Measurements from ENCODE around the gene FUNDC2. TPM values are rescaled to one million over a fixed set of nuclear protein-coding genes. Genes with fewer than 3 reads are reported as not detected.

FUNDC2 gene
- total and polyA plus RNA-seq, 2 of the 13 experiments (the other 11 are each of a cell fraction or from before 2014, with no cell fraction given) = 65.3 to 109 TPM

- no peak for TF ChIP-seq TEF (CRISPR knock-in tag; IDR thresholded peaks at IDR 0.05)
- no peak for TF ChIP-seq ZNF737 (CRISPR knock-in tag; IDR thresholded peaks at IDR 0.05; ENCODE audit: borderline replicate concordance)
- TF ChIP-seq HOXA7 (CRISPR knock-in tag; IDR thresholded peaks at IDR 0.05) = no peak
Measured at GRCh38 chrX:155048977-155049619, 22.5 kb downstream of the FUNDC2 start (continued).

GRCh38 chrX:155052738-155053498 lies 26.3 kb downstream of the FUNDC2 start:
- ChIA-PET POLR2A (no interaction called here), CTCF (ENCODE audit: low intra/inter-chr PET ratio, low total read pairs) (no interaction called here)
- Histone ChIP-seq H3K79me2 (ENCODE audit: insufficient read depth, low read length) (no peaks in the 10 kb centered on the region), H3K4me1 (ENCODE audit: insufficient read depth, low read length) (peaks cover 12% of the 10 kb centered on the region), H3K27ac (ENCODE audit: extremely low read length, insufficient read depth, low read length) (no peak overlapping the region), H3K9ac (ENCODE audit: insufficient read depth, low read depth, low read length) (no peak overlapping the region), H2AFZ (ENCODE audit: low read length) (no peak overlapping the region), H3K9me3 (ENCODE audit: low read length) (no peaks in the 10 kb centered on the region), H4K20me1 (ENCODE audit: insufficient read depth, low read length) (no peaks in the 10 kb centered on the region), H3K36me3 (replicated peaks in 1 of 2; ENCODE audit: control insufficient read depth in 1 of 2, insufficient read depth in 2 of 2, low read length in 2 of 2) (peaks cover 2 to 3% of the 10 kb centered on the region in 2 experiments; a peak in 3 of 5 replicates), H3K27me3 (ENCODE audit: control insufficient read depth in 1 of 2, insufficient read depth in 2 of 2, low read length in 2 of 2) (no peaks in the 10 kb centered on the region), H3K4me2 (ENCODE audit: low read depth, low read length) (no peak overlapping the region), H3K4me3 (replicated peaks in 1 of 3; ENCODE audit: insufficient read depth in 1 of 3, low read depth in 2 of 3, low read length in 3 of 3) (no peak overlapping the region)
- WGBS (ENCODE audit: low lambda C conversion rate) = 97% methylated on average over 3 of the region's 5 CpGs
- intact Hi-C loops (cut with micrococcal nuclease; ENCODE audit: unreplicated experiment) = no loop called here
- in situ Hi-C loops (cut with HindIII; ENCODE audit: extremely low pct_ligation_motif_present, low pct_unique_long_range_greater_than_20kb) = loop anchor here (10.0 kb wide), 1 partner anchor 68 kb away; no protein-coding TSS in a partner anchor
- TF ChIP-seq ZNF143 (CRISPR knock-in tag; IDR thresholded peaks at IDR 0.05) = no peak
- TF ChIP-seq ZNF775 (CRISPR knock-in tag; IDR thresholded peaks at IDR 0.05; ENCODE audit: borderline replicate concordance) = no peak
- no peak for TF ChIP-seq GTF2F1 (IDR thresholded peaks at IDR 0.05; ENCODE audit: low read length)
- TF ChIP-seq PPARG (CRISPR knock-in tag; conservative IDR thresholded peaks at IDR 0.05) = no peak
- no peak for TF ChIP-seq LBX2 (CRISPR knock-in tag; IDR thresholded peaks at IDR 0.05; ENCODE audit: borderline replicate concordance)
- TF ChIP-seq ZNF569 (CRISPR knock-in tag; IDR thresholded peaks at IDR 0.05; ENCODE audit: borderline replicate concordance) = no peak
- TF ChIP-seq ETV5 (CRISPR knock-in tag; IDR thresholded peaks at IDR 0.05; ENCODE audit: borderline replicate concordance) = no peak
- no peak for TF ChIP-seq AHR (CRISPR knock-in tag; IDR thresholded peaks at IDR 0.05)
- TF ChIP-seq, protein P1, sequence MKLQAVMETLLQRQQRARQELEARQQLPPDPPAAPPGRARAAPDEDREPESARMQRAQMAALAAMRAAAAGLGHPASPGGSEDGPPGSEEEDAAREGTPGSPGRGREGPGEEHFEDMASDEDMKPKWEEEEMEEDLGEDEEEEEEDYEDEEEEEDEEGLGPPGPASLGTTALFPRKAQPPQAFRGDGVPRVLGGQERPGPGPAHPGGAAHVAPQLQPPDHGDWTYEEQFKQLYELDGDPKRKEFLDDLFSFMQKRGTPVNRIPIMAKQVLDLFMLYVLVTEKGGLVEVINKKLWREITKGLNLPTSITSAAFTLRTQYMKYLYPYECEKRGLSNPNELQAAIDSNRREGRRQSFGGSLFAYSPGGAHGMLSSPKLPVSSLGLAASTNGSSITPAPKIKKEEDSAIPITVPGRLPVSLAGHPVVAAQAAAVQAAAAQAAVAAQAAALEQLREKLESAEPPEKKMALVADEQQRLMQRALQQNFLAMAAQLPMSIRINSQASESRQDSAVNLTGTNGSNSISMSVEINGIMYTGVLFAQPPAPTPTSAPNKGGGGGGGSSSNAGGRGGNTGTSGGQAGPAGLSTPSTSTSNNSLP (IDR thresholded peaks at IDR 0.05; ENCODE audit: low read depth, low read length) = no peak
- no peak for TF ChIP-seq SNAPC2 (CRISPR knock-in tag; IDR thresholded peaks at IDR 0.05)
- TF ChIP-seq, protein P2, sequence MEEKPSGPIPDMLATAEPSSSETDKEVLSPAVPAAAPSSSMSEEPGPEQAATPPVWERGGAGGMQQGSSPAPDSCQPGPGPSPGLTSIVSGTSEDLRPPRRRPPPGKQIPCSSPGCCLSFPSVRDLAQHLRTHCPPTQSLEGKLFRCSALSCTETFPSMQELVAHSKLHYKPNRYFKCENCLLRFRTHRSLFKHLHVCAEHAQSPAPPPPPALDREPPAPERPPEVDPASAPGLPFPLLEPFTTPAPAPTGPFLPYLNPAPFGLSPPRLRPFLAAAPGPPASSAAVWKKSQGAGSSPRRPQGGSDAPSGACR (CRISPR knock-in tag; IDR thresholded peaks at IDR 0.05) = no peak
- no peak for TF ChIP-seq TARDBP (CRISPR knock-in tag; IDR thresholded peaks at IDR 0.05)
- no peak for TF ChIP-seq NFATC3 (CRISPR knock-in tag; IDR thresholded peaks at IDR 0.05)
- ATAC-seq = no peak
- no TSS peak for BruUV-seq (replicated peaks)
- no peak for FAIRE-seq
- no peak for DNase-seq (ENCODE audit: low spot score)

Measured in HepG2 (cell line).